ENCODE measurements around the gene CPED1. TPM values are rescaled to one million over a fixed set of nuclear protein-coding genes. Genes with fewer than 3 reads are reported as not detected.

CPED1 gene
- total RNA-seq, 4 donors from 2014 or later = 32.5 to 49.5 (median 40.2) TPM

GRCh38 chr7:121303422-121304101, 315.1 kb downstream of the CPED1 start:
- no peak for TF ChIP-seq CTCF (IDR thresholded peaks at IDR 0.05; ENCODE audit: low read depth)

GRCh38 chr7:121304102-121304658, 315.7 kb downstream of the CPED1 start:
- TF ChIP-seq CTCF (IDR thresholded peaks at IDR 0.05; ENCODE audit: low read depth) = no peak

- no peak for TF ChIP-seq CTCF (IDR thresholded peaks at IDR 0.05; ENCODE audit: low read depth)
These were observed 316.6 kb downstream of the CPED1 start for GRCh38 chr7:121305109-121305508.

GRCh38 chr7:121306565-121306964, 318.1 kb downstream of the CPED1 start:
- no peak for TF ChIP-seq CTCF (IDR thresholded peaks at IDR 0.05; ENCODE audit: low read depth)

GRCh38 chr7:121307021-121307574, 318.6 kb downstream of the CPED1 start:
- TF ChIP-seq CTCF (IDR thresholded peaks at IDR 0.05; ENCODE audit: low read depth) = no peak

GRCh38 chr7:121313220-121313792, 324.8 kb downstream of the CPED1 start:
- TF ChIP-seq CTCF (IDR thresholded peaks at IDR 0.05; ENCODE audit: low read depth) = no peak
